Myocyte (in vitro differentiated cells): ENCODE results near the gene PLXDC2. TPM values are rescaled to one million over a fixed set of nuclear protein-coding genes. Genes with fewer than 3 reads are reported as not detected.

Source experiments
- DNase-seq: peaks from one replicate; pipeline ENCODE4 v3.0.0-alpha.2; 2012; ENCODE audit warnings: low read depth
- total RNA-seq: library from RNA; depleted of rRNA; stranded (reverse); fragments of >200 nt; gene quantifications from 2 replicates; pipeline ENCODE4 v1.2.3, GENCODE V29; 2014

Gene PLXDC2
- total RNA-seq, 1 donor from 2014 or later, result 12.0 TPM

DNA sequence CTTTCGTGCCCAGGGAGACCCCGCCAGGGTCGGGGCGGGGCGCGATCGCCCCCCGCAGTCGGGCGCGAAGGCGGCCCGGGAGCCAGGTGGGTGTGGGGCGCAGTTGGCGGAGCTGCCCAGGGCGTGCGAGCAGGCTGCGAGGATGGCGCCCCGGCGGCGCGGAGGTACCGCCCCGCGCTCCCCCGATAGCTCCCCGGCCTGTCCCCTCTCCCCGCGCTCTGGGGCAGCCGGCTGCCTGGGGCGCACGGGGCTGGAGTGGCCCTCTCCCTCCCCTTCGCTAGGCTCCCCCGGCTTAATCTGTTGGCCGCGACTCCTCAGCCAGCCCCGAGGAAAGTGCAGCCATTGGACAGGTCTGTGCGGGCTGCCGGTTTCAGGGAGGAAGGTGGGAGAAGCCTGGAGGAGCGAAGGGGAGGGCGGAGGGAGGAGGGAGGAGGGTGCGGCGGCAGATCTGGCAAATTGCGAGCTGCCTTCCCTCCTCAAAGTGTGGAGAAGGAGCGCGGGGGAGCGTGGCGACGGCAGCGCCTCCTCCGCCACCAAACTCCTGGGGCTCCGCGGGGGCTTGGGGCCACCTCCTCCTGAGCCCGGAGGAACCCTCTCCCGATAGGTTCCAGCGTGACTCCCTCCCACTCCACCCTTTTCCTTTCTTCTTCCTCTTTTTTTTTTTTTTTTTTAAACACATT lies 361 bp upstream of the PLXDC2 start:
- peak; percentile 71 for DNase-seq

DNA sequence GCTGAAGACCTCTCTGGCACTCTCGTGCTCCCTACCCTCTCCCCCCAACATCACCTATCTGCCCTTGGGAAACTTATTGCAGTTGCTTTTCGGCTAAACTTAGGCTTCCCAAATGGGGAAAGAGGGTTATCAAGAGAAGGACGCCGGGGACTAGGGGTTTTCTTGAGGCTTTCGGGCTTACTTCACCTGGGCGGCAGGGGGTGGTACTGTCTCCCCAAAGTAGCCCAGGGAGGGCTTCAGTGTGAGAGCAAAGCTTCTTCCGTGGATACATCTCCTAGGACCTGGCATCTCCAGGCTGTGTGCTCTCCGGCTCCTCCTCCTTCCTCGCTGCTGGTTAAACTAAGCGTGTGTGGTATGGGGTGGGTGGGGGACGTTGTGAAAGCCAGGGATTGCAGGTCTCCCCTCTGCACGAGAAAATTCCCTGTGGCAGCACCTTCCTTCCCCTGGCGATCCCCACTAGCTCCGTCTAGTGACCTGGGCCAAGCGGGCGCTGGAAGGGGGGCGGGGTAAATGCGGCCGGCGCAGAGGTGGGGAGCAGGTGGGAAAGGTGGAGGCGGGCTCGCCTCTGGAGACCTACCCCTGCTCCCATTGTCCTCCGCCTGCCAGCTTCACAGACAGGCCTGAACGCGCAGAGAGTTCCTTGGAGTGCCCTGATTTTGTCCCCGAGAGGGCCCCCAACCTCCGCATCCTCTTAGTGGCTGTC lies 1.1 kb downstream of the PLXDC2 start:
- DNase-seq, result peak; percentile 31

DNA sequence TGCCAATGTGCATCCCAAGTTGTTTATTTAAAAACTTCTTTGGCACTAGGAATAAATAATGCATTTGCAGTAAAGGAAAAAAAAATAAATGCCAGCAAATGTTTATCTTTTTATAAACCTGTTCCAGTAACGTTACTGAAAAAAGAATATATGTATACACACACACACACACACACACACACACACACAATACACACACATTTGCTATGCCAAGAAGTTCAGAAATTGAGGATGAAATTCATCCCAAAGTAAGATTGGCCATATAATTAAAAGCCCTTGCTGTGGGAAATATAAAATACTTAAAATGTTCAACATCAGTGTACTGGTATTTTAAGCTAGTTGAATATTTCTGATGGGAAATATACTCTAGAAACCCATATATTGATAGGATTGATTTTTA lies 2.6 kb downstream of the PLXDC2 start:
- DNase-seq, result no peak

DNA sequence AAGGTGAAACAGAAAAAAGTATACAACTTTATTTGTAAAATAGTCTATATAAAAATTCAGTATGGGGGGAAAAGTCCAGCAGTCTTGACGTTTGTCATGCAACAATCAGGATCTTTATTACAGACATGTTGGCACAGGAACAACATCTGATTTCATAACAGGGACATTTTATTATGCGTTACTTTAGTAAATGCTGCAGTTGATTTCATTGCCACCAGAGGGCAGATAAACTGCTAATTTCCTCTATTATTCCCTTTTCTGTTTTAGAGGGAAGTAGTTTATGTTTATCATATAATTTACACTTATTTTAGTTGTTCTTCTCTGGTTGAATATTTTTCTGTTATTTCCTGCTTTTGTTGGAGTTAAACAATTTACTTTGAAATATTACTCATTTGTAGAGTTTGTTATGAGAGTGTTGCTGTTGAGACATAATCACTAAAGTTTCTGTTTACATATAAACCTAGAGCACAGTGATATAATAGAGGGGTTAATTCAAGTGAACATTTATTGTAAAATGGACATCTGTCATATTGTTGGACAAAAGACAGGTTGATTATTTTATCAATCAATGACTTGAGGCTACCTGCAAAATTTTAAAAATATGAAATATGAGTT lies 3.3 kb downstream of the PLXDC2 start:
- DNase-seq, result peak; percentile 73

DNA sequence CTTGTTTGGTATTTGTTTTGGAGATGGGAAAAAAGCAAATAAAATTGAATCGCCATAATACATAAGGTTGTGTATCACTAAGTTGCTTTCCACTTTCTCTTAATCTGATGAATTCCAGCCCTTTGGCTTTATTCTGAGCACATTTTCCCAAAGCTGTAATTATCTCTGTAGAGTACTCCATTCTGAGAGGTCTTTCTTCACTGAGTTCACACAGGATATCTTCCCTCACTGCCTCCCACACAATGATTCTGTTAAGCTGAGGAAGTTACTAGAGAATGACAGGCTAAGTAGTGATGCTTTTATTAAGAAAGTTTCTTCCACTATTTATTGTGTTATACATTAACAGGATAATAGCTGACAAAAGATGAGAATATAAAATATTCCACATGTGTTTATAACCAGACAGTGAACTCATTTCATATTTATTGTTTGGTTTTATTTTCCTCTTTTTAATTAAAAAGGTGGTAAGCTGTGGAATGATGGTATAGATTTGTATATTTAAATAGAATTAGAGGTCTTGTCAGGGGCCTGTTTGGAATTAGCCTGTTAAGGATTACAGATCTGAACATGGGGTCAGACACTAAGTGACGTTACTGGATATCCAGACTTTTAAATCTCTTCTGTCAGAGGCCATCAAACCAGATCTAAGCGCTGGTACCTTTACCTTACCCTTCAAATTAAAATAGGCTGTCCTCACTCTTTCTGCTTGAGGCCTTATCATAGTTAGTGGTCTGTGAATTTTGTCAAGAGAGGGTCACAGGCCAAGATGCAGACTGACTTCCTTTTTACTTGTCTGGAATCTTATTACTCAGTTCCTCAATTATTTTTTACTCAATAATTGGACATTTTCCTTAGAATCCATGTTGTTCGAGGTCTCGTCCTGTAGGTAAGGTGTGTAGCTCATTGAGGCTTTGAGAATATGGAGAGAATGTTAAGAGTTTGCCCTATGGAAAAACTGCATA lies 8.4 kb downstream of the PLXDC2 start:
- no peak for DNase-seq

DNA sequence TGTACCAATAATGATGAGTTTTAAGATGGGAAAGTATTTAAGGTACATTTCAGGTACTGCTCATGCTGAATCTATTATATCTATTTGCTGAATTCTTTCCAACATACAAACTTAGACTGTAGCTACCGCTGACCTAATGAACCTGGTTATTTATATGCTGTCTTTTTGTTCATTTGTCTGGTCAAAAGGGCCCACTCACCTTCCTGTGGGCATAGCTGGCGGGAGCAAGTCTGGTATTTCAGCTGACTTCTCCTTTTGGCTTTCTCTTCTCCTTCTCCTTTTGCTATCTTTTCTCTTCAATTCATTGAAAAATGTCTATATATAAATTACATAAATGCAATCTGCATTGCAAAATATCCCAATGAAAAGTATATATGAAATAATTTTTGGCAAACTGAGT lies 9.5 kb downstream of the PLXDC2 start:
- DNase-seq, result no peak

DNA sequence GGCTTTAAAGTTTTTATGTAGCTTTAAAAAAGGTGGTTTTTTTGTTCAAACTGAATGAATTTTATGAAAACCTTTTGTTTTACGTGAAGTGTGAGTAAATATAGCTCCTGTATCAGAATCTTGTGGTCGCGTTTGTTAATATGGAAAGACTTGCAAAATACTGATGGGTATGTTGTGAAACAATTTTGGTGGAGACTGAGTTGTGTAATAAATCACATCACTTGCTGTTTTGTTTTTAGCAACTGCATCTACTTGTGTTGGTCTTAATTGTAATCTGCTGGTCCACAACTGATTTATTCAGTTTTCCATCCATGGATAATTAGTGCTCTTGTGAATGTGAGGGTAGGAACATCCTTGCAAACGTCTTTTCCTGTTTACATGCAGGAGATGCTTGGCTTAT lies 10.5 kb downstream of the PLXDC2 start:
- DNase-seq, result no peak

DNA sequence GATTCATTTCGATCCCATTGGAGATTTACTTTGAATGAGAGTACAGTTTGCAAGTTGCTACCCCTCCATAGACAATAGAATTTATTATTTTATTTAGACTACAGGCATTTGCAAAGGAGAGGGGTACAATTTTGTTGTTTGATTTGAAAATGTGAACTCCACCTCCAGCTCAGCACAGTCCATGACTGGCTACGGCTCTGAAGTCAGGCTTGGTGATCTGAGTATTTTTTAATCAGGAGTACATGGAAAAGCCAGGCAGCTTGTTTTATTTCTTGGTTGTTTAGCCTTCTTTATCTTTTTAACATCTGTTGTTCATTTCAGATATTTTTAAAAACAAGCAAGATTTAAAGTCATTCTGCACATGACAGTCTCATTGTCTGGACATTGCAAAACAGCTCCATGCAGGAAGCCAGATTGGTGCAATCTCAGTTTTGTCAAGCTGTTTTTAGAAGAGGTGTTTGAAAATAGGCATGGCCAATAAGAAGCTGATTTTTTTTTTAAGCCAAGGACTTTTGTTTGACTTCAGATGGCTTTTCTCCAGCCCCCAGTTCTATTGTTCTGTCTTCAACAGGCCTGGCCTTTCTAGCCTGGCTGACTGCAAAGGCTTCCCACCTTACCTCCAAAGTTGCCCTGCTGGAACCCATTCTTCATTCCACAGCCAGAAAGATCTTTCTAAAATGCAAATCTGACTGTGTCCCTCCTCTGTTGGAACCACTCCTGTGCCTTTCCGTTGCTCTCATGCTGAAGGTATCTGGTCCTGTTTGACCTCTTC lies 12.2 kb downstream of the PLXDC2 start:
- no peak for DNase-seq

DNA sequence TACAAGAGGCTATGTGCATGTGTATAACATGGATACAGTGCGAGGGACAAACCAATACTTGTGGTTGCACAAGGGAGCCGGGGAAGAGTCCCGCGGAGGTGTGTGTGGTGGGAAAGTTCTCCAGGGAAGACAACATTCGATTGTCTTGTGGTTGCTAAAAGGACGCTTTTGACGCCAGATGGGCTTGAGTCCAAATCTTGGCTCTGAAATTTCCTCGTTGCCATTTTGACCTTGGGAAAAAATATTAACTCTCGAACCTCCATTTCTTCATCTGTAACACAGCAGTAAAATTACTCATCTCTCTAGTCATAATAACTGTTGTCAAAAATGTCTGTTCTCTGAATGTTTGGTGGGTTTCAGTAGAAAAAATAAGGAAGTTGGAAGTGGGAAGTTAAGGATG lies 16.5 kb downstream of the PLXDC2 start:
- DNase-seq, result no peak

DNA sequence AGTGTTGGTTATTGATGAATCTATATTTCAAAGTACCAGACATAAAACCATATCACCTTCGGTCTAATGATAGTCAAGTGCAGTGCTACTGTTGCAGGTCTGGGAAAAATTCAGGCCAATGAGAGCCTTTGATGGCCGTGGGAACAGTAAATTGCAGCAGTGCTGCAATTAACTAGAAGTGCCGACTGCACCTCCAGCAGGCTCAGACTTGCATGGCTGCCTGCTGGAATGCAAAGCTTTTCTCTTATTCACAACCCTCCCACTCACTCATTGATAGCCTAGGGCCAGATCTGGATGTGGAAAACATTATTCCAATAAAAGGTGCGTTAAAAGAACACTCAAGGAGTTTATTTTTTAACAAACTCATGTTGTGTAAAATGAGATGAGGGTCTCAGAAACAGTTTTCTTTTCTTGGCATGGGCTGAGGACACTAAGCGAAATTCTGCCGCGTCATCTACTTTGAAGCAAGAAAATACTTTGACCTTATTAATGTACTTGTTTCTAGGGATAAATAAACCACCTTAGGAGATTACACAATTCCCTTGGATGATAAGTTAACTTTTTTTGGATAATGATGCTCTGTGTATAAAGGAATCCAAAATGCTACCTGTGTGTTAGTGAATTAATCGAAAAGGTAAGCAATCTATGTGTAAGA lies 17.1 kb downstream of the PLXDC2 start:
- no peak for DNase-seq

DNA sequence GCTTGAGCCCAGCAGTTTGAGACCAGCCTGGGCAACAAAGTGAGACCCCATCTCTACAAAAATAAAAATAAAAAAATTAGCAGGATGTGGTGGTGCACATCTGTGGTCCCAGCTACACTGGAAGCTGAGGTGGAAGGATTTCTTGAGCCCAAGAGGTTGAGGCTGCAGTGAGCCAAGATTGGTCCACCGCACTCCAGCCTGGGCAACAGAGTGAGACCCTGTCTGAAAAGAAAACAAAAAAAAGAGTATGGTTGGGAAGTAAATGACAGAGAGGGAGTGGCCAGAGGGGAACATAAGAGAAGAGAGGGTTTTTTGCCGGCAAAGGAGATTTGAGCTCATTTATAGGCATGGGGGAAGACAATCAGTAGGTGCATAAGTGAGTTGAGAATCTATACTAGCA lies 19.7 kb downstream of the PLXDC2 start:
- no peak for DNase-seq

DNA sequence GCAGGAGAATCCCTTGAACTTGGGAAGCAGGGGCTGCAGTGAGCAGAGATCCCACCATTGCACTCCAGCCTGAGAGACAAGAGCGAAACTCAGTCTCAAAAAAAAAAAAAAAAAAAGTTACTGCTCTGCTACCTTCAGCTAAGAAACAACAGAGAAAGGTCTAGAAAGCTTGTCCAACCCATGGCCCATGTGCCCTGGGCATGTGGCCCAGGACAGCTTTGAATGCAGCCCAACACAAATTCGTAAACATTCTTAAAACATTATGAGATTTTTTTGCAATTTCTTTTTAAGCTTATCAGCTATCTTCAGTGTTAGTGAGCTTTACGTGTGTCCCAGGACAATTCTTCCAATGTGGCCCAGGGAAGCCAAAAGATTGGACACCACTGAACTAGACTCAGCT lies 22.9 kb downstream of the PLXDC2 start:
- DNase-seq, result no peak

DNA sequence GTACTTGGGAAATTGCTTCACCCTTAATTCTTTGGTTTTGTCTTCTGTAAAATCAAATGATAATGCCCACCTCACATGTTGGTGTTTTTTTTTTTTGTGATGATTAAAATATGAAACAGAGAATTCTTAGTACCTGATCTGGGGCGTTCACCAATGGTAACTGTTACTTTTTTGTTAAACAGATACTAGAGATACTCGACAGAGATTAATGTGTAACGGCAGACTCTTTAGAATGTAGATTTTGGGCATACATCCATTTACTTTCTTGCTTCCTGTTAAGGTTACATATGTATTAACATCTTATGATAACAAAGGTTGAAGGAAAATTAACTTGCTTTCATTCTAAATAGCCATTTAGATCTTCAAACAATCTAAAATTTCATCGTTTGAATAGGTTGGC lies 23.3 kb downstream of the PLXDC2 start:
- DNase-seq, result no peak

DNA sequence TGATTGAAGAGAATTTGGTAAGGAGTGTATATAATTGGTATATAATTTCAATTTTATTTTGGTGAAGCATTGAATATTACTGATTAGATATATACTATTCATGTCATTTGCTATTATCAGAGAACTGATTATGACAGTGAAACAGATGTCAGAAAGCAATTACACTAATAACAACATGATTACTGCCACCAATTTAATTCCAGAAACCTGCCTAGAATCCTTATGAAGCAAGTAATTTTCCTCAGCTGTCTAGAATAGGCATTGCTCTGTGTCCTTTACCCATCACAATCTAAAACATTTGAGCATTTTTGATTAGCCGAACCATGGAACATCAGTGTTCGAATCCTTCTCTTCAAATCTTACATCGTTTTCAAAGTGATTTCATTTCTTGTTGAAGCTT lies 24.5 kb downstream of the PLXDC2 start:
- DNase-seq, result no peak

DNA sequence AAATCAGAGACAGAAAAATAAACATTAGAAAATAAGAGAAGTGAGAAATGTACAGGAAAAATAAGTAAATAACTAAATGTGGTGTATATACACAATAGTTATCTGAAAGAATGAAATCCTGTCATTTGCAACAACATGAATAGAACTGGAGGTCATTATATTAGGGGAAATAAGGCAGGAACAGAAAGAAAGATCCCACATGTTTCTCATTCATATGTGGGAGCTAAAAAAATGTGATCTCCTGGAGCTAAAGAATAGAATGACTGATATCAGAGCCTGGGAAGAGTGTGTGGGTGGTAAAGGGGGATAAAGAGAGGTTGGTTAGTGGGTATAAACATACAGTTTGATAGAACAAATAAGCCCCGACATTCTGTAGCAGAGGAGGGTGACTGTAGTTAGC lies 27.3 kb downstream of the PLXDC2 start:
- no peak for DNase-seq

DNA sequence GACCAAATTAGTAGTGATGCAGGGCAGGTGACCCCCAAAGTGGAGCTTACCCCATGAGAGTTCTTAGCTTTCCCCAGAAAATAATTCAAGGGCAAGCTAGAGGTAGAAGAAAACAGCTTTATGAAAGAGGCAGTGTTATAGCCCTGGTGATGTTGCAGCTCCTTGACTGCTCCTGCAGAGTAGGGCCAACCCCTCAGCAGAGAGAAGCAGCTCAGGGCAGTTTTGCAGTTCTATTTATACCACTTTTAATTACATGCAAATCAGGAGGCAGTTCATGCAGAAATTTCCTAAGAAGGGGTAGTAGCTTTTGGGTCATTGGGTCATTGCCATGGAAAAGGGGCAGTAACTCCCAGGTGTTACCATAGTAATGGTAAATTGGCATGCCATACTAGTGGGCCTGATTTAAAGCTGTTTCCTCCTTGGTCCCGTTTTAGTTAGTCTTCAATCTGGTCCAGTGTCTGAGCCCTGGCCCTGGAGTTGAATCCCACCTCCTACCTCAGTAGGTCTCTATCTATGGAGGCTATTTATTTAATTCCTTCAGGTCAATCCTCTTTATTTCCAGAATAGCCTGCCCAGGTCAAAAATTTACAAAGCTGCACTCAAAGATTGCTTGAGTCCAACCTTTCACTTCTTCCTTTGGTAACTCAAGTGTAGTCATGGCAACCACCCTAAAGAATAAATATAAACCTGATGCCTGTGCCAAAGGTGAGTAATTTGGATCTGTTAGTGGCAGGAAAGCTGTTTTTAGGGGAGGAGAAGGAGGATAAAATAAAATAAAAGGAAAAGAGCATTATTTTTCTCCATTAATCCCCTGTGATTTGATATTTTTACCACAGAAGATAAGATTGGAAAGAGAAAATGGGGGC lies 29.5 kb downstream of the PLXDC2 start:
- no peak for DNase-seq

DNA sequence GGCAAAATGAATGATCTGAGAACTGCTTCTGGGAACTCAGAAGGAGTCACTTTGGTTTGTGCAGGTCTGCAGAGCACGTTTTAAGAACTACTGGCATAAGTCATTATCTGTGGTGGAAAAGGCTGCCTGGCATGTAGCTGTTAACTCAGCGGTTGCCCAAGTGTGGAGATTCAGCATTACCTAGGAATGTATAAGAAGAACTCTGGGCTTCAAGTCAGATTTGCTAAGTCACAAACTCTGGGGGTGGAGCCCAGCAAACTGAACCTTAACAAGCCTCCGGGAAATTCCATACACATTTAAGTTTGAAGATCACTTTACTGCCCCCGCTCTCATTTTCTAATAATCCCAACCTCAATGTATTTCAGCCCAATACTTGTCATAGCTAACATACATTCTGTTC lies 31.1 kb downstream of the PLXDC2 start:
- DNase-seq, result no peak

DNA sequence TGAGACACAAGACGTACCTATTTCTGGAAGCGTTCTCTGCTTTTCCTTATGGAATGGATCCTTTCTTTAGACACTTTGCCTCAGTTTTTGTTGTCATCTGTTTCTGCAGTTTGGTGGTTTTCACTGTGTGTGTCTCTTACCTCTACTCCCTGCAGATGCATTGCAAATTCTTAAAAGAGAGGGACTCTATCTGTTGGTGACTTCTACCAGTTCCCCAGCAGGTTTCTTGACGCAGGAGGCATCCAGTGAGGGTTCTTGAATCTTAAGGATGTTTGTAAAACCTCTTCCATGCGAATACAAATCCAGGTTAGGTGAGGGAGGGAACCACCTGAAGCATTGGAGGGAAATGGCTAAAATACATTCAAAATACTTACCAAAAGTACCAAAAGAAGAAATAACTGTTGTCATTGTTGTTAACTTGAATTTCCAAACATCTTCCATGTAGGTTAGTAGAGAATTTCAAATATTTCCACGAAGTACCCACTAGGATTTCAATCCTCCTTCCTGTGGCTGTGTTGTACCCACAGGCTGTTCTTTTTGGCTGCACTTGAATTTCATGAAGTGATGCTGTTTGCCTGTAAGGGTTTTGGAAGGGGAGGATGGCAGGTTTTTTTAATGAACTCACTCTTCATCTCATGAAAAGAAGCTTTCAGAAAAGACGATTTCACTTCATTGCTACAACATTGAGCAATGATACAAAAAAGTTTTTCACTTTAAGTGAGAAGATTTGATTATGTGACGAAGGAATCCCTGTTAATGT lies 32.2 kb downstream of the PLXDC2 start:
- DNase-seq, result peak; percentile 13

DNA sequence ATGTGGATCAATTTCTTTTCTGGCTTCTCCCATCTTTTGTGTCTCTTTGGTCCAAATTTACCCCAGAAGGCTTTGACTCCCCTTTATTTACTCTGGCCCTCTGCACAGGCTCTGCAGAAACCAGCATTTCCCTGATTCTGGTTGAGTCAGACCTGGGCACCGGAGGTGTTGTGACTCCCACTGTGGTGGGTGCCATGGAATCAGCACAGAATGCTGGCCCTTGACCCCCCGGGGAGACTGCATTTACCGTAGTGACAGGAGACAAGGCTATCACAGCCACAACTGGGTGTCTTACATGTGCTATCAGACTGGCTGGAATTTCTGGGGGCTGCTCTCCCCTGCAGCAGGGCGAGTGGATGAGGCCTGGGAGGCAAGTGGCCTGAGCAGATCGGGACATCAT lies 37.6 kb downstream of the PLXDC2 start:
- DNase-seq, result no peak
